Activated CD8-positive, alpha-beta memory T cell treated with anti-CD3 and anti-CD28 coated beads for 36 hours (primary cell): ENCODE measurements around the gene CABYR. TPM values are rescaled to one million over a fixed set of nuclear protein-coding genes. Genes with fewer than 3 reads are reported as not detected.
"Not testable (repeated sequence)": the region's sequence is repeated elsewhere in the genome, so short reads cannot be mapped to it uniquely, and the experiment has no call there.

Experiments
- CTCF ChIA-PET: fragments of 350-600 bp; sonication (Branson Sonifier 250); formaldehyde crosslinking; loops from one replicate; lab custom pipeline; 2021; ENCODE audit warnings: antibody characterized with exemption; lab: Charles Lee
- POLR2A ChIA-PET: fragments of 350-600 bp; sonication (Branson Sonifier 250); formaldehyde crosslinking; loops from one replicate; lab custom pipeline; 2021; ENCODE audit warnings: antibody characterized with exemption; lab: Charles Lee
- total RNA-seq, 2 experiments: library from RNA; stranded (reverse); gene quantifications; one replicate each; pipeline ENCODE4 v1.2.3, GENCODE V29; 2021

CABYR gene
- total RNA-seq, 2 experiments from 2014 or later = 0.86 to 1.2 TPM

DNA sequence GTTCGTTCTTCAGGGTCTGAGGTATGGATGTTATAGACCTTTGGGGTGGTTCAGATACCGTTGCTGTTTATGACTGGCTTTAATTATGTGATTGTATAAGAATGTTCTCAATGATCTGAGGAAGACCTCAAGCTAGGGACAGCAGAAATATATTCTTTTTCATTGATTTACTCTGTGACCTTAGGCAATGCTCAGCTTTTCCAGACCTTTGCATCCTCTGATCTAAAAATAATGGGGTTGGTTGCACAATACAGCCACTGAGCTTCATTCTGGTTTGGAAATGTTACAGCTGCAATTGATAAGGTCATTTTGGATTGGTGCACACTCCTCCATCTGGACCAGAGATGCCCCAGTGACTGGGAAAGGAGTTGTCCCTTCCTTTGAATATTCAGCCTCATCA, 17.2 kb upstream of the CABYR start:
- ChIA-PET CTCF (interaction anchor here (1.2 kb wide), 1 partner anchor 10 kb away, joined by 4 read pairs; no protein-coding TSS in a partner anchor), POLR2A (no interaction called here)

DNA sequence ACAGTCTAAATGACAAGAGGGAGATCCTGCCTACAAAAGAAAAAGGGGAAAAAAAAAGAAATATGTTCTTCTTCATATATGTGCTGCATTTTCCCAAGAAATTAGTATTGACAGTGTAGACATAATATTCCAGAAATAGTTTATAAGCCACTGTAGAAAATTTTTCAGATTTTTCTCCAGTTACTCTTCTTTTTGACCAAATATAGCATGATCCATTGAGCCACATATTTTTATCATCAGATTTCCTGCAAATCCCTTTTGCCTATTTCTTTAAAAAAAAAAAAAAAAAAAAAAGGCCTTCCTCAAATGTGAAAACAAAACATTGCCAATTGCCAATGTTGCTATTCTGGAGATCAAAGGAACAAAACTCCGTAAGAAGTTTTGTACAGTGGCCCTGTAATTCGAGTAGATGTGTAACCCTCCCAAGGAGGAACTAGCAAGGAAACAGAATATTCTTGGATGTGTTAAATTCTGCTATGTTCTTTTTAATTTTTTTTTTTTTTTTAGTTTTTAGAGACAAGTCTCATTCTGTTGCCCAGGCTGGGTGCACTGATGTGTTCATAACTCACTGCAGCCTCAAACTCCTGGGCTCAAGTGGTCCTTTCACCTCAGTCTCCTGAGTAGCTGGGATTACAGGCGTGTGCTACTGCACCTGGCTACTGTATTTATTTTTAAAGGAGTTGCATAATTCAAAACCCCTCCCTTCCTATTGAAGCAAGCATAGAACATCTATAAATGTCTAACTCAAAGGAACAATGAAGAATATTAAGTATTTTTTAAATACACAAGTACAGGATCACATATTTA, 12.5 kb upstream of the CABYR start:
- ChIA-PET CTCF (interaction anchor here (0.7 kb wide), 1 partner anchor 186 kb away, joined by 3 read pairs; no protein-coding TSS in a partner anchor), POLR2A (no interaction called here)

DNA sequence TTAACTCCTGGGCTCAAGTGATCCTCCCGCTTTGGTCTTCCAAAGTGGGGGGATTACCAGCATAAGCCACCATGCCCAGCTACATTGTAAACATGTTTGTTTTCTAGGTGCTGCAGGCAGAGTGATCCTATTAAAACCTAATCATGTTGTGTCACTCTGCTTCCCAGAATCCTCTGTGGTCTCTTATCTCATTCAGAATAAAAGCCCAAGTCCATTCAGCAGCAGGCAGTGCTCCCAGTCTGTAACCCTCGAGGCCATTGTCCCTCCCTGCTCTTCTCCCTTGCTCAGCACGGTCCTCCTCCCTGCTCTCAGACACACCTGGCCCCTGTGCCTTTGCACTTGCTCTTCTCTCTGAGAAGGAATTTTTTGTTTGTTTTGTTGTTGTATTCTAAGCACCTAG, 11.1 kb upstream of the CABYR start:
- CTCF ChIA-PET = no interaction called here
- POLR2A ChIA-PET = no interaction called here

DNA sequence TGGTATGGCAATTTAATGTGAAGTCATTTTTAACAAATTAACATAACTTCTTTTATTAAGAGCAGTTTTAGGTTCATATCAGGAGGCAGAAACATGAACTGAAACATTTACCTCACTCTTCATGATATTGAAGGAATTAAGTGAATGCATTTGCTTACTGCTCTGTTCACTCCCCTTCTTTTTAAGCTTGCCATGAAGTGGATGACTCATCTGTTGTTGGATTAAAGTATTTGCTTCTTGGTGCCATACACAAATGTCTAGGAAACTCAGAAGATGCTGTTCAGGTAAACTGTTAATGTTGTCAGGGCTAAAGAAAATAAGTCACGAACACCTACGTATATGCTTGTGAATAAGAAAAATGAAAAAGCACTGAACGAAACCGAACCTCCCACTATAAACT, 10.2 kb upstream of the CABYR start:
- ChIA-PET POLR2A (no interaction called here), CTCF (interaction anchor here (0.7 kb wide), 1 partner anchor 46 kb away, joined by 3 read pairs; no protein-coding TSS in a partner anchor)

DNA sequence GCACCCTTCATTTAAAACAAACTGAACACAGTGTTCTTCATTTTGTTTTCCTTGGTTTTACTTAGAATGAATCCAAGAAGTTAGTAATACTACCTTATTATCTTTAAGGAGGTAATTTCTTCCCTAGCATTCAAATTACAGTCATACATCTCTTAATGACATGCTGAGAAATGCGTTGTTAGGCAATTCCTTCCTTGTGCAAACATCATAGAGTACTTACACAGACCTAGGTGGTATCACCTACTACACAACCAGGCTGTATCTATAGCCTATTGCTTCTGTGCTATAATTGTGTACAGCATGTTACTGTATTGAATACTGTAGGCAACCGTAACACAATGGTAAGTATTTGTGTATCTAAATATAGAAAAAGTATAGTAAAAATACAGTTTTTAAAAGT, 8.4 kb upstream of the CABYR start:
- ChIA-PET CTCF (no interaction called here), POLR2A (no interaction called here)

DNA sequence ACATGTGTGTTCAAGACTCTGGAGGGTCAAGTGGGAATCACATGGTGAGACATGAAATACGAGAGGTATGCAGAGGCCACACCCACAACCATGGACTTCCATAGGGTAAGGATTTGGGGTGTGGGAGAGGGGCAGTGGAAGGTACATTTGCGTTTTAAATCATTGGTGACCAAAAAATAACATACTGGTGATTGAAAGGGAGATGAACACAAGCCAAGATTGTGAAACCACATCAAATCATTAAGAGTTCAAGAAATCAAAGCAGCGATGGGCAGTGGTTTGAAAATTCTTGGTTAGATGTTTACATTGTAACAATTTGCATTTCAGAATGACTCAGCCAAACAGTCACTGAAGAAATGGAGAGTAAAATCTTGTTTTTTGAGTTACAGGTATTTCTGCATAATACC, 1.9 kb upstream of the CABYR start:
- ChIA-PET POLR2A (no interaction called here), CTCF (no interaction called here)

DNA sequence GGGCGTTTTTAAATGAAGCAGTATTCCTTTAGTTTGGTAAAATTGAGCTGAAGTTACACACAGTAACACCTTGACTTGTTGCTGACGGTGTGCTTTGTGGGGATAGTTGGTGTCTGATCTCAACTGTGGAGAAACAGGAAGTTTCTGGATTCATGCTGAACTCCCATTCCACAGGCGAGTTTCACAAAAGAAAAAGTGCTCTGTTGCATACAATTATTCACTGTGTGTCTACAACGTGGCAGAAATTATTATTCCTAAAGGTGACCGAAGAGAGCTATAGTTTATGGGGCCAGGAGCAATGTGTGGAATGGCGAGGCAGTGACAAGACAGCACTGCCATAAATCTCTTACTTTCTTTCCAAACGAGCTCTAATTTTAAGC, 463 bp upstream of the CABYR start:
- CTCF ChIA-PET = interaction anchor here (1.2 to 1.3 kb wide), 2 partner anchors 123 to 550 kb away, joined by 3 read pairs; no protein-coding TSS in a partner anchor
- POLR2A ChIA-PET = no interaction called here

DNA sequence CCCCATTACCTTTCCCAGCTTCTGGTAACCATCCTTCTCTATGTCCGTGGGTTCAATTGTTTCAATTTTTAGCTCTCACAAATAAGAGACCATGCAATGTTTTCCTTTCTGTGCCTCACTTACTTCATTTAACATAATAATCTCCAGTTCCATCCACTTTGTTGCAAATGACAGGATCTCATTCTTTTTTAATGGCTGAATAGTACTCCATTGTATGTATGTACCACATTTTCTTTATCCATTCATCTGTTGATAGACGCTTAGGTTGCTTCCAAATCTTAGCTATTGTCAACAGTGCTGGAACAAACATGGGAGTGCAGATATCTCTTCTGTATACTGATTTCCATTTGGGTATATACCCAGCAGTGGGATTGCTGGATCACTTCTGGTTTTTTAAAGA, 1.8 kb downstream of the CABYR start:
- POLR2A ChIA-PET = no interaction called here
- CTCF ChIA-PET = no interaction called here

DNA sequence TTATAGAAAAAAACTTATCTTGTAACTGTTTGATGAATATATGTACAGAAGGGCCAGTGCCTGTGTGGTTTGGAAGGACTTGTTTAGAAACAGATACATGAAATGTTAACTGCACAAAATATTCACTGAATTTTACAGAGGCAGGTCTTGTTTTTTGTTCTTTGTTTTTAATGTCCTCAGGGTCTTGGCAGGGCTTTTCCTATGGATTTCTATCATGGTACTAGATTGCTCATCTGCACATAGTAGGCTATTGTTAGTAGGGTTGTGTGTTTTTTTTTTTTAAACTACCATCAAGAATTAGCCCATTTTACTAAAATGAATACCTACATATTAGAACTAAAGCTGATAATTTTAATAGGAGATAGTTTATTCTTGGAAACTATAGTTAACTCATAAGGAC, 3.5 kb downstream of the CABYR start:
- ChIA-PET POLR2A (no interaction called here), CTCF (no interaction called here)

DNA sequence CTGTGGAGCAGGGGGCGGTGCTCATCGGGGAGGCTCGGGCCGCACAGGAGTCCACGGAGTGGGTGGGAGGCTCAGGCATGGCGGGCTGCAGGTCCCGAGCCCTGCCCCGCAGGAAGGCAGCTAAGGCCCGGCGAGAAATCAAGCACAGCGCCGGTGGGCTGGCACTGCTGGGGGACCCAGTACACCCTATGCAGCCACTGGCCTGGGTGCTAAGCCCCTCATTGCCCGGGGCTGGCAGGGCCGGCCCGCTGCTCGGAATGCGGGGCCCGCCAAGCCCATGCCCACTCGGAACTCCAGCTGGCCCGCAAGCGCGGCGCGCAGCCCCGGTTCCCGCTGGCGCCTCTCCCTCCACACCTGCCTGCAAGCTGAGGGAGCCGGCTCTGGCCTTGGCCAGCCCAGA, 10.7 kb downstream of the CABYR start:
- POLR2A ChIA-PET, CTCF ChIA-PET: not testable (repeated sequence)

DNA sequence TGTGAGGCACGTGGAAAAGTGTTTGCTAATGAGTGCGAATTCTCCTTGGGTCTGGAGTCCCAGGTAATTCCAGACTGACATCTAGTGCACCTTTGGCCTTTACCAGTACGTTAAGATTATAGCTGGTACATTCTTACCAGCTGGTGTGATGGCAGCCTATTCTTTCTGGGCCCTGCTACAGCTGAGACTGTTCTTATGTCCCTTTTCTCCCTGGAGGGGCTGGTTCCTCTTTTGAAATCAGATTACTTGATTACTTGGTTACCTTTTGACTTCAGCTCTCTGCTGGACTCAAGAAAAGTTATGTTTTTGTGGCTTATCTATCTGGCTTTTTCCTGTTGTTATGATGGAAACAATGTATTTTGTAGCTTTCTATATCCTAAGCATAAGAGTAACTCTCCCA, 14.5 kb downstream of the CABYR start:
- POLR2A ChIA-PET = no interaction called here
- CTCF ChIA-PET = interaction anchor here (1.1 kb wide), 1 partner anchor 34 kb away, joined by 3 read pairs; no protein-coding TSS in a partner anchor

DNA sequence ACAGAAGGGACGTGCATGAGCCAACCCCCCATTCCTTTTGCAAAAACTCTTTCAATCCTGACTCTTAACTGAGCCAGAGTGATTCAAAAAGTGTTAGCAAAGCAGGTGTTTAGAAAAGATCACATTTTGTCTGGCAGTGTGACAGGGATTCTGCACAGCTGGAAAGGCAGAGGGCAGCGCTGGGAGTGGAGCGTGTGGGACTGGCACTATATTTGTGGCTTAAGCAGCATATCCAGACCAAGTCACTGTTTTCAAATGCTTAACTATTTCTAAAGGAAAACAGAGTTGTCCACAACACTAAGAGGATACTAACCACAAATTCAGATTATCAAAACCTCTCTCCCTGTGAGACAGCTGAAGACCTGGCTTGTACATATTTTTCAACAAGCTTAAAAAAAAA, 19.0 kb downstream of the CABYR start:
- CTCF ChIA-PET = interaction anchor here (0.6 kb wide), 1 partner anchor 40 kb away, joined by 4 read pairs; no protein-coding TSS in a partner anchor
- POLR2A ChIA-PET = no interaction called here

DNA sequence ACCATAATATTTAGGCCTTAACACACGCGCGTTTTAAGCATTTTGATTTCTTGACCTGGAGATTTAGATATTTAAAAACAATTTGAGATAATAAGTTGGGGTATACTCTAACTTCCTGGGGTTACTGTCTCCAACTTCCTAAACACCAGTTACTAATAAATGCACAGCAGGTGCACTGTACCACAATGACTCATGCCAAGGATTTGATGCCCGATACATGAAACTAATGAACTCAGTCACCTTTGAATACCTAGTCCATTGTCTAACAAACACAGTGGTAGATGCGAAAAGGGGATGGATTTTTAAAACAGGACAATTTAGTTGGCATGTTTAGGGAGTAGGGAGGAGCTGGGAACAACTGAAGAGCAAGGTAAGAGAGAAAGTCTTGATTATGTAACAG, 21.2 kb downstream of the CABYR start:
- POLR2A ChIA-PET = no interaction called here
- CTCF ChIA-PET = no interaction called here

DNA sequence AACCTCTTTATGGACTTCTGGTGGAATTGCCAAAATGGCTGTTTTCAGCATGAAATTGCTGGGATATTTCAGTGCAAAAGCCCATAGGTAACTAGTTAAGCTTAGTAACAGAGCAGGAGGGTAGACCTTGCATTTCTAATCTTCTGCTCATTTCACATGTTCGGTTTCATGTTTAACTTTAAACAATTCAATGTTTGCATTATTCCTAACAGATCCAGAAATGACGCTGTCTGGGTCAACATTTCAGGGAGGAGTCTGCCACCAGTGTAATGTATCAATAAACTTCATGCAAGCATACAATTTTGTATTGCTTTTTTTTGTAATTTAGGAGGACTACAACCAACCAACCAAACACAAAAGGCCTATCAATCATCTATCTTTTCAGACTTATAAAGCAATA, 22.4 kb downstream of the CABYR start:
- ChIA-PET CTCF (no interaction called here), POLR2A (no interaction called here)

DNA sequence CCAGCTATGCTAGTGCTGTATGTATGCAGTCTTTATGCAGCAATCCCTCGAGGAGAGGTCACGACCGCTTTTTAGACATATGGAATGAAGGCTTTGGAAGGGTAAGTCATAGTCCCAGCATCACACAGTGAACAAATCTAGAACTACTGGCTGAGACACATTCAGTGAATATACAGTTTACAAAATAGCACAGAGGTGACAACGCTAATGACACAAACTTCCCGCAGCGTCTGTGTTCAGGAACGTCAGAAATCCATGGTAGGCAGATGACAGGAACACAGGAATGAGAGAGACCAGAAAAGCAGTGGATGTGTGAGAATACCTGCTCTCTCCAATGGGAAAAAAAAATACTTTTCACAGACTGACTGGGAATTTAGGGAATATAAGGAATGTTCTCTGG, 29.6 kb downstream of the CABYR start:
- ChIA-PET CTCF (no interaction called here), POLR2A (no interaction called here)

DNA sequence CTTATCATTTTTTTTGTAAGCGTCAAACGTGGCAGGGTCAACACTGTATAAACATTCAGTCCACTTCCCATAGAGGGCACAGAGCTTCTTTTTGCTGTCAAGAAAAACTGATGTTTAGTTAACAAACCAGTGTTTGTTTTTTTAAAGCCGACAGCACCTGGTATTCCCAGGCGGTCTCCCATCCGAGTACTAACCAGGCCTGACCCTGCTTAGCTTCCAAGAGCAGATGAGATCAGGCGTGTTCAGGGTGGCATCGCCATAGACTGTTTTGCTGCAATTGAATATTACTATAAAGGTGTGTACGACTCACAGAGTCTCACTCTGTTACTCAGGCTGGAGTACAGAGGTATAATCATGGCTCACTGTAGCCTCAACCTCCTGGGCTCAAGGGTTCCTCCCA, 31.5 kb downstream of the CABYR start:
- ChIA-PET POLR2A (no interaction called here), CTCF (interaction anchor here (0.5 kb wide), 1 partner anchor 14 kb away, joined by 4 read pairs; no protein-coding TSS in a partner anchor)

DNA sequence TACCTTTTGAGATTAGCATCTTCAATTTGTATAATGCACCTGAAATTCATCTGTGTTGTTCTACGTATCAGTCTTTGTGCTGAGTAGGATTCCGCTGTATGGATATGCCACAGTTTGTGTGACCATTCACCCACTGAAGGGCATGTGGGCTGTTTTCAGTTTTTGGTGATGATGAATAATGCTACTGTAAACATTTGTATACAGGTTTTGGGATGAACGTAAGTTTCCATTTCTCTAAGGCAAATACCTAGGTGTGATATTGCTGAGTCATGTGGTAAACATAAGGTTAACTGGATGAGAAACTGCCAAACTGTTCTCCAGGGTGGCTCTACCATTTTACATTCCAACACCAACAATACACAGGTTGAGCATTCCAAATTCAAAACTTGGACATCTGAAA, 35.1 kb downstream of the CABYR start:
- CTCF ChIA-PET = no interaction called here

DNA sequence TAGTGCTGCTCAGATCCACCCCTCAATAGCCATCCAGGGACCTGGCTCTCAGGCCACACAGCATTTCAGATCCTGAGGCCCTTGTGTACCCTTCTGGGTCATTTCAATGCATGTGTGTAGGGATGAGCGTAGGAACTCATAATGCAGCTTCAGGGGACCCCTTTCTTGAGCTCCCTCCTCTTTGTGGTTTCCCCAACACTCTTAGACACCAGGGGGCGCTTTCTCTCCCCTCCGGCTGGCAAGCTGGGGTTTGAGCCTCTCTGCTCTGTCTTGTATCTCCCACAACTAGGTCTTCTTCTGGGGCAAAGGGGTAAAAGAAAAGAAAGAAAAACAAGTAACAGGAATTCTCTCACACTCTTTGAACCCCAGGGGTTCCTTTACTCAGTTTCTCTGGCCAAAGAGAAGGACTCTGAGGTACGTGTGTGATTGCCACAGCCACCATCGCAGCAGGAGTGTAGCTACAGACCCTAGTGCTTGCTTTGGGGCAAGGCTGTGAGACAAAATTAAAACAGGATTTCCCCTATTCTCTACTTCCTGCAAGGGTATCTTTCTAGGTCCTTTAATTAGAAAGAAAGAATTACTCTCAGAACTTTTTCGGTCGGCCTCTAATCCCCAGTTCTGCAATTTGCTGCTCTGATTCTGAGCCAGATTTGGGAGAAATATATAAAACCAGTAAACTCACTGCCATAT, 38.0 kb downstream of the CABYR start:
- CTCF ChIA-PET = interaction anchor here (0.9 to 1.7 kb wide), 3 partner anchors 13 to 312 kb away, joined by 3 to 10 read pairs (median 4); no protein-coding TSS in a partner anchor
- POLR2A ChIA-PET = no interaction called here

More for the DNA sequence above, 35.1 kb downstream of the CABYR start:
- POLR2A ChIA-PET = no interaction called here

DNA sequence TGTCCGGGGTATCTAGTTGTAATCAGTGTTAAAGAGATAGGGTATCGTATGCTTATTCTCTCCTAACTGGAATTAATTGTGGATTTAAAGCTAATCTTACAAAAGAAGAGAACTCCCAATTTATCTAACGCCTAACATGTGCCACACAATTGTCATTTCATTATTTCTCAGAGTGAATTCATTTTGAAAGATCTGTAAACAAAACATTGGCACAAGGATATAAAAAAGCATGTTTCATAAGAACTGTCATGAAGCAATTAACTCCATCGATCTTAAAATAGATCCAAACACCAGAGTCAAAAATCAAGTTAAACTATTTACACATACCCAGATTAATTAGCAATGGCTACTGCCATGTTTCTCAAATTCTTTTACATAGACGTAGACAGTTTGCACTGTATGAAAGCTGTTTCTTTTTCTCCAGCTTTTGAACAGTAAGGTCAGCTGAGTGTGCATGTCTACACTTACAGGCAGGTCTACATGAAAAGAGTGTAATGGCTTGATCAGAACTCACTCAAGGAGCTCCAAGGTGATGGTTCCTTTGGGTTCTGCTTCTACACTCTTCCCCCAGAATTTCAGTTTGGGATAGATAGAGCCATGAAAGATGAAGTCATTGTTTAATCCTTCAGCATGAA, 38.8 kb downstream of the CABYR start:
- CTCF ChIA-PET = interaction anchor here (1.2 to 1.7 kb wide), 2 partner anchors 14 to 311 kb away, joined by 4 to 10 read pairs; no protein-coding TSS in a partner anchor
- POLR2A ChIA-PET = no interaction called here

DNA sequence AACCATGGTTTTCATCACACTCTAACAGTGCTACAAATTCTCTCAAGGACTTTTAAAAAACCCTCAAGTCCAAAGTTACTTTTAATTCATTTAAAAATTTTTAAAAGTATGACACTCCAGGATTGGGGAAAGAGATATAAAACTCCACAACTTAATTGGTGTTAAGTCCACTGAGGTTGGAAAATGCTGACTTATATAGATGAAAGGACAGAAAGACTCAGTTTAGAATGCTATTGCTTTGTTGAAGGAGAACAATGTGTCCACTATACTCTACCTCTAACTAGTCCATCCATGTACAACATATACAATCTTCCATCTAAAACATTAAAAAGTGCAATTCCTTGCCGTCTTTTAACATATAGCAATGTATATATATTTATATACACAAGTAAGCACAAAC, 41.2 kb downstream of the CABYR start:
- CTCF ChIA-PET = no interaction called here
- POLR2A ChIA-PET = no interaction called here
